Ovary (tissue), 9 donors: ENCODE results near the gene CTIF. TPM values are rescaled to one million over a fixed set of nuclear protein-coding genes. Genes with fewer than 3 reads are reported as not detected.
A peak's percentile ranks its signal among the peaks of the same experiment; 100 is the strongest.

Experiments
- DNase-seq, 5 donors: peaks; one replicate each; pipeline ENCODE4 v3.0.0-alpha.2; 2019 to 2020
- H3K27ac ChIP-seq, 2 donors: fragments of 200-600 bp; one replicate each; pipeline versions ENCODE4 v1.5.1 to v1.8.0; 2019 to 2022
- H3K27me3 ChIP-seq: fragments of 200-600 bp; one replicate; pipeline ENCODE4 v1.8.0; 2022
- H3K36me3 ChIP-seq: fragments of 200-600 bp; sonication (generic); one replicate; pipeline ENCODE4 v1.5.1; 2019
- H3K4me1 ChIP-seq: one replicate; pipeline ENCODE4 v1.8.1; 2013; ENCODE audit warnings: mild to moderate bottlenecking, moderate library complexity; ENCODE audit not compliant: insufficient read depth
- H3K4me3 ChIP-seq: fragments of 200-600 bp; sonication (generic); one replicate; pipeline ENCODE4 v1.5.1; 2017
- H3K9me3 ChIP-seq, 2 donors: fragments of 200-600 bp in 1 of 2; sonication (generic) in 1 of 2; one replicate each; pipeline versions ENCODE4 v1.5.1 to v1.8.1; 2013 to 2019; ENCODE audit warnings: mild to moderate bottlenecking in 1 of 2, moderate library complexity in 1 of 2
- EP300 ChIP-seq: sonication (generic); formaldehyde crosslinking; IDR thresholded peaks from one replicate; pipeline ENCODE4 v1.6.1; 2017; ENCODE audit warnings: antibody characterized with exemption
- POLR2A ChIP-seq: fragments of 450-650 bp; IDR thresholded peaks from one replicate; pipeline ENCODE4 v1.6.1; 2017; ENCODE audit warnings: antibody characterized with exemption, mild to moderate bottlenecking, moderate library complexity
- WGBS, 3 donors: extraction: QIAGEN DNeasy Blood & Tissue Kit in 1 of 3; methylation state at CpG; one replicate each; pipeline versions ENCODE4 v1.1.5 to v1.1.7; 2013 to 2017; 5-methylcytosine and 5-hydroxymethylcytosine counted together
- intact Hi-C, 4 donors: fragments of 100-400 bp; cut with DNase I; formaldehyde crosslinking; loops; one replicate each; pipeline versions ENCODE4 v1.11.0 to v1.15.1; 2022 to 2023
- polyA plus RNA-seq, 2 donors: library from polyadenylated mRNA; stranded (reverse); fragments of 200-250 nt in 1 of 2; fragments of 350-450 nt in 1 of 2; fragmentation: Illumina TruSeq in 1 of 2; extraction: RNeasy Lipid Tissue Mini Kit (QIAGEN cat#74804) in 1 of 2; gene quantifications; one replicate each; pipeline ENCODE4 v1.2.3, GENCODE V29; 2013 to 2014
- total RNA-seq, 7 donors: library from RNA; depleted of rRNA in 2 of 7; stranded (reverse); fragments of >200 nt in 2 of 7; fragmentation: NEBNext Ultra II Directional in 3 of 7; extraction: Animal tissue kit (Norgen Biotek cat#: 25700) in 3 of 7; gene quantifications; one replicate each; pipeline versions ENCODE4 v1.1.0 to v1.2.4, GENCODE V29; 2016 to 2023
- TF ChIP-seq, protein P1 (sequence below), 3 donors: fragments of 450-650 bp in 2 of 3; fragments of 200-600 bp in 1 of 3; IDR thresholded peaks; one replicate each; pipeline versions ENCODE4 v1.5.1 to v1.8.0; 2016 to 2022; ENCODE audit warnings: antibody characterized with exemption in 3 of 3, mild to moderate bottlenecking in 1 of 3
- donor health status: DM: no; HTN: no; CAD: no; lungs with moderate emphysema.
- donor health status: DM: no; HTN: no; CAD: no.
- donor health status: Bipolar disorder and iron deficiency.
- donor health status: DM: yes; HTN: yes; CAD: no.
- donor health status: DM: no; HTN: no; CAD: no.
- donor health status: DM: yes; HTN: yes; CAD: no.

CTIF gene
- total and polyA plus RNA-seq, 9 donors, result 18.5 to 94.1 (median 75.2) TPM

DNA sequence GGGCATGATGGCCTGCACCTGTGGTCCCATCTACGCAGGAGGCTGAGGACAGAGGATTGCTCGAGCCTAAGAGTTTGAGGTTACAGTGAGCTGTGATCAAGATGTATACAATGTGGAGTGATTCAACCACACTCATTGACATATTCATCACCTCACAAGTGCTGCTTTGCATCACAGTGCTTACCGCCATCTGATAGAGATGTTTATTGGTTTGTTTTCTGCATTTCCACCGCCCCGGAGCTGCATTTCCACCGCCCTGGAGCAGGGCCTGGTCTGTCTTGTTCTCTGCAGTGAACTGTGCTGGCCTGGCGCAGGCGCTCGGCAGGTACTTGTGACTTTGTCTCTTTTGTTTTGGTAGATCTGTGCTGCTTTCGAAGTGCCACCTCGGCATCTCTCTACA, 315.9 kb downstream of the CTIF start:
- H3K4me1 ChIP-seq, result peaks cover 16% of the 10 kb centered on the region
- WGBS, 3 donors, result 84 to 92% (median 90%) methylated on average over 11 of the region's 11 CpGs
- H3K4me3 ChIP-seq, result no peak overlapping the region
- H3K27me3 ChIP-seq, result no peaks in the 10 kb centered on the region
- intact Hi-C loops, result no loop called here
- no peaks in the 10 kb centered on the region for H3K9me3 ChIP-seq
- no peaks in the 10 kb centered on the region for H3K36me3 ChIP-seq
- no peak overlapping the region for H3K27ac ChIP-seq
- DNase-seq, result no peak
- no peak for TF ChIP-seq EP300
- TF ChIP-seq, protein P1, sequence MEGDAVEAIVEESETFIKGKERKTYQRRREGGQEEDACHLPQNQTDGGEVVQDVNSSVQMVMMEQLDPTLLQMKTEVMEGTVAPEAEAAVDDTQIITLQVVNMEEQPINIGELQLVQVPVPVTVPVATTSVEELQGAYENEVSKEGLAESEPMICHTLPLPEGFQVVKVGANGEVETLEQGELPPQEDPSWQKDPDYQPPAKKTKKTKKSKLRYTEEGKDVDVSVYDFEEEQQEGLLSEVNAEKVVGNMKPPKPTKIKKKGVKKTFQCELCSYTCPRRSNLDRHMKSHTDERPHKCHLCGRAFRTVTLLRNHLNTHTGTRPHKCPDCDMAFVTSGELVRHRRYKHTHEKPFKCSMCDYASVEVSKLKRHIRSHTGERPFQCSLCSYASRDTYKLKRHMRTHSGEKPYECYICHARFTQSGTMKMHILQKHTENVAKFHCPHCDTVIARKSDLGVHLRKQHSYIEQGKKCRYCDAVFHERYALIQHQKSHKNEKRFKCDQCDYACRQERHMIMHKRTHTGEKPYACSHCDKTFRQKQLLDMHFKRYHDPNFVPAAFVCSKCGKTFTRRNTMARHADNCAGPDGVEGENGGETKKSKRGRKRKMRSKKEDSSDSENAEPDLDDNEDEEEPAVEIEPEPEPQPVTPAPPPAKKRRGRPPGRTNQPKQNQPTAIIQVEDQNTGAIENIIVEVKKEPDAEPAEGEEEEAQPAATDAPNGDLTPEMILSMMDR (IDR thresholded peaks at IDR 0.05), result no peak
- no peak for TF ChIP-seq POLR2A

DNA sequence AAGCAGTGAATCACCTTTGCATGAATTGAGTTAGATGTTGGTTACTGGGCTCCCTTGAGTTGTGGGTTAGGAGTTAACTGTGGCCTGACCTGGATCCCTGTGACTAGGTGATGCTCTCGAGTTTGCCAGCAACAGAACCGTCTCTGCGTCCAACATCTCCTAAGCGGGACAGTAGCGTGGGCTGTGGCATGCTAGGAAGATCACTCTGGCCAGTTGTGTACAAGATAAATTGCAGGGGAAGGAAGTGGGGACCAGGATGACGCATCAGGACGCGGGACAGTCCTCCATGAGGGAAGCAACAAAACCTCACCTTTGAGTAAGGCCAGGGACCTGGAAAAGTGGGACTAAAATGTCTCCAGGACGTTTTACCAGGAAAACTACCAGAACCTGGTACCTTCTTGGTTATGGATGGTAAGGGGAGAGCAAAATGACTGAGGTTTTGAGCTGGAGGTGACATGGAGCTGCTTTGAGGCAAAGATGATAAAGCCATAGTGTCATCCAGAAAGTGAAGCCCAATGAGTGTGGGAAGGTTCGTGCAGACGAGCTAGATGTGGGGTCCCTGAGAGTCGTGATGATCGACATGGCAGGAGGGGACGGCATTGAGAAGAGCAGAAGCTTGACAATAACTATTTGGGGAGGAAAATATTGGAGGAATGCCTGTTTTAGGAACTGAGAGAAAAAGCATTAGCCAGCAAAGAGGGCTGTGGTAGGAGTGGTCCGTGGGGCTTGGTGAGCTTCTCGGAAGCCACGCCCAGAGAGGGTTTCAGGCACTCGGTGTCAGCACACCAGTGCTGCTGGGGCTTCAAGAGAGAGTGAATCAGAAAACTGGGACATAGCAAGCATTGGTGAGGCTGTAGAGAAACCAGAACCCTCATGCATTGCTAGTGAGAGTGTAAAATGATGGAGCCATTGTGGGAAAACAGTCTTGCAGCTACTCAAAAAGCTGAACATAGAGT, 316.9 kb downstream of the CTIF start:
- no peaks in the 10 kb centered on the region for H3K27me3 ChIP-seq
- TF ChIP-seq, protein P1 (IDR thresholded peaks at IDR 0.05), result no peak
- no peaks in the 10 kb centered on the region for H3K9me3 ChIP-seq
- no peak for DNase-seq
- no peaks in the 10 kb centered on the region for H3K36me3 ChIP-seq
- WGBS, 3 donors, result 83 to 88% (median 87%) methylated on average over 18 of the region's 18 CpGs
- H3K4me1 ChIP-seq, result peaks cover 9% of the 10 kb centered on the region
- H3K4me3 ChIP-seq, result no peak overlapping the region
- no peak overlapping the region for H3K27ac ChIP-seq
- intact Hi-C loops, result no loop called here

DNA sequence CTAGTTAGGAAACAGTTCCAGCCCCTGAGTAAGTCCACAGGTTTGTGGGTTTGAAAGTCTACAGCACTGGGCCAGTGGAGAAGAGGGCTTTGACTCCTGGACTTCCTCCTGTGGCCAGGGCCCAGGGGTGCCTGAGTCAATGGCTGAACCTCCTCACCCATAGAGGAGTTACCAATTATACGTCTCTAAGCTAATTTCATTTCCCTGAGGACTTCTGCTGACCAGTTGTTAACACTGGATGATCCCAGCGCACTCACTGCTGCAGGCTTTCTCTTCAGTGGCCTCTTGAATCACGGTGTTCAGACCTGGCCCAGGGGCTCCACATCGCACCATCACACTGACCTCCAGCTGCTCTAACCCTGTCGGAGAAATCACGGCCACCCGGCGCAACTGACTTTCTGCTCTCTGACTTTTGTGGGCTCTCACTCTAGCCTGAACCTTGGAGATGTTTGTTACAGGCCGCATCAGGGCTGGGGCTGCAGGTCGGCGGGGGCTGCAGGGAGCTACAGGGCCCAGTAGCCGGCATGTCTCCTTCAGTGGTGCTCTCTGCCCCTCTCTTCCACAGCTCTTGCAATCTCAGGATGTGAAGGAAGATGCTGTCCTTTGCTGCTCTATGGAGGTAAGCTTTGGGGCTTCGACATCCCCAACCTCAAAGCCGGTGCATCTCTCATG, 318.3 kb downstream of the CTIF start:
- Histone ChIP-seq H3K27ac (no peak overlapping the region), H3K4me3 (no peak overlapping the region), H3K4me1 (peaks cover 3% of the 10 kb centered on the region), H3K9me3 (no peaks in the 10 kb centered on the region), H3K27me3 (no peaks in the 10 kb centered on the region), H3K36me3 (no peaks in the 10 kb centered on the region)
- 95 to 96% (median 95%) methylated on average over 14 of the region's 14 CpGs for WGBS, 3 donors
- intact Hi-C loops, result no loop called here
- no peak for TF ChIP-seq POLR2A
- TF ChIP-seq, protein P1 (IDR thresholded peaks at IDR 0.05), result no peak
- no peak for TF ChIP-seq EP300
- no peak for DNase-seq

DNA sequence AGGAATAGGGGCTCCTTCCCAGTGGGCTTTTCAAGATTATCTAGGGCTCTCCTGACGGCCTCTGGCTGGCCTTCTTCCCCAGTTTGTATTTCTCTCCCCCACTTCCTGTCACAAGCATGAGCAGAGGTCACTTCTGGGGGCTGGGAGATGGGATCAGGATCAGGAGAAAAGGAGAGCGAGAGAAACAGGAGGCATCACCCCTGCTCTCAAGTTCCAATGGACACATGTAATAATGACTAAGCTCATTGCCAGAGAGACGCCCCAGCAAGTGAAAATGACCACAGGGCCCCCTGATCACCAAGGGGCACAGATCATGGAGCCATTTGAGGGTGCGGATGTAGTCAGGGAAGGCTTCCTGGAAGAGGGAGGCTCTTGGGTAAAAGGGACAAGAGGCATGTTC, 319.8 kb downstream of the CTIF start:
- Histone ChIP-seq H3K27me3 (no peaks in the 10 kb centered on the region), H3K27ac (peak overlapping the region in 1 of 2 donors; percentile 43), H3K4me1 (peaks cover 3% of the 10 kb centered on the region), H3K4me3 (no peak overlapping the region), H3K9me3 (no peaks in the 10 kb centered on the region), H3K36me3 (no peaks in the 10 kb centered on the region)
- DNase-seq, result no peak
- 91 to 97% (median 91%) methylated on average over 4 of the region's 4 CpGs for WGBS, 3 donors
- intact Hi-C loops, result no loop called here
- TF ChIP-seq, protein P1 (IDR thresholded peaks at IDR 0.05), result no peak
- TF ChIP-seq POLR2A (no peak), EP300 (no peak)
